ENCODE data around the gene PLAGL2. TPM values are rescaled to one million over a fixed set of nuclear protein-coding genes. Genes with fewer than 3 reads are reported as not detected.

The PLAGL2 gene
- total and polyA plus RNA-seq, 3 donors from 2014 or later: 30.5 to 36.8 (median 33.5) TPM

GRCh38 chr20:32216179-32217142 is 8.9 kb upstream of the PLAGL2 start:
- intact Hi-C loops (cut with DNase I; ENCODE audit: low total_unique reads): no loop called here
- no peaks in the 10 kb centered on the region for H3K36me3 ChIP-seq (ENCODE audit: low read depth, missing control alignments)
- no peak for TF ChIP-seq POLR2A (IDR thresholded peaks at IDR 0.05)
- no peak for TF ChIP-seq CTCF (IDR thresholded peaks at IDR 0.05)
- H3K4me3 ChIP-seq: no peak overlapping the region
- H3K4me1 ChIP-seq: no peaks in the 10 kb centered on the region
- H3K9me3 ChIP-seq: no peaks in the 10 kb centered on the region
- H3K27ac ChIP-seq: no peak overlapping the region
- no peak for DNase-seq
- H3K27me3 ChIP-seq: no peaks in the 10 kb centered on the region
- 85 to 95% methylated on average over 13 of the region's 13 CpGs for whole genome bisulfite sequencing, 2 donors

GRCh38 chr20:32215729-32216128 is 8.2 kb upstream of the PLAGL2 start:
- Histone ChIP-seq H3K27ac (no peak overlapping the region), H3K9me3 (no peaks in the 10 kb centered on the region), H3K27me3 (no peaks in the 10 kb centered on the region), H3K36me3 (ENCODE audit: low read depth, missing control alignments) (no peaks in the 10 kb centered on the region), H3K4me1 (no peaks in the 10 kb centered on the region), H3K4me3 (no peak overlapping the region)
- 93 to 94% methylated on average over 3 of the region's 3 CpGs for WGBS, 2 donors
- no peak for DNase-seq
- TF ChIP-seq POLR2A (IDR thresholded peaks at IDR 0.05) (no peak), CTCF (IDR thresholded peaks at IDR 0.05) (no peak)
- intact Hi-C loops (cut with DNase I; ENCODE audit: low total_unique reads): no loop called here

- Histone ChIP-seq H3K4me3 (no peak overlapping the region), H3K36me3 (ENCODE audit: low read depth, missing control alignments) (no peaks in the 10 kb centered on the region), H3K9me3 (no peaks in the 10 kb centered on the region), H3K4me1 (no peaks in the 10 kb centered on the region), H3K27ac (no peak overlapping the region), H3K27me3 (no peaks in the 10 kb centered on the region)
- no peak for TF ChIP-seq CTCF (IDR thresholded peaks at IDR 0.05)
- no peak for TF ChIP-seq POLR2A (IDR thresholded peaks at IDR 0.05)
- DNase-seq: no peak
- 87 to 92% methylated on average over 8 of the region's 8 CpGs for WGBS, 2 donors
- intact Hi-C loops (cut with DNase I; ENCODE audit: low total_unique reads): no loop called here
These were observed 7.6 kb upstream of the PLAGL2 start for GRCh38 chr20:32215147-32215546.

GRCh38 chr20:32213870-32214269 is 6.3 kb upstream of the PLAGL2 start:
- H3K9me3 ChIP-seq: no peaks in the 10 kb centered on the region
- H3K27me3 ChIP-seq: no peaks in the 10 kb centered on the region
- TF ChIP-seq CTCF (IDR thresholded peaks at IDR 0.05): no peak
- no peak for TF ChIP-seq POLR2A (IDR thresholded peaks at IDR 0.05)
- intact Hi-C loops (cut with DNase I; ENCODE audit: low total_unique reads): no loop called here
- no peaks in the 10 kb centered on the region for H3K36me3 ChIP-seq (ENCODE audit: low read depth, missing control alignments)
- WGBS, 2 donors: 89 to 90% methylated on average over 1 of the region's 1 CpG
- no peak for DNase-seq
- H3K4me3 ChIP-seq: no peak overlapping the region
- H3K4me1 ChIP-seq: peaks cover 10% of the 10 kb centered on the region
- no peak overlapping the region for H3K27ac ChIP-seq
